ENCODE data around the gene CUL5.

DNA sequence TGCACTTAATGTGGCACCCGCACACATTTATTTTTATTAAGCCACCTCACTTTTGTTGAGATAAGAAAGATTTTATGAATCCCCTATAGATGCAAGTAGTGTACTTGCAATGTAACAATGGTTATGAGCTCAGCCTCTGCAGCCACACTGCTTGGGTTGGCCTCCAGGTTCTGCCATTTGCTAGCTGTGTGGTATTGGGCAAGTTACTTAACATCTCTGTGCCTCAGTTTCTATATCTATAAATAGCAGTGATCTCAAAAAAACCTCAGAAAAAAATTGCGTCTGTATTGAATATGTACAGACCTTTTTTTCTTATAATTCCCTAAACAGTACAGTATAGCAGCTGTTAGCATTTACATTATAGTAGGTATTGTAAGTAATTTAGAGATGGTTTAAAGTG, 10.0 kb downstream of the CUL5 start:
- TF ChIP-seq, protein P1, sequence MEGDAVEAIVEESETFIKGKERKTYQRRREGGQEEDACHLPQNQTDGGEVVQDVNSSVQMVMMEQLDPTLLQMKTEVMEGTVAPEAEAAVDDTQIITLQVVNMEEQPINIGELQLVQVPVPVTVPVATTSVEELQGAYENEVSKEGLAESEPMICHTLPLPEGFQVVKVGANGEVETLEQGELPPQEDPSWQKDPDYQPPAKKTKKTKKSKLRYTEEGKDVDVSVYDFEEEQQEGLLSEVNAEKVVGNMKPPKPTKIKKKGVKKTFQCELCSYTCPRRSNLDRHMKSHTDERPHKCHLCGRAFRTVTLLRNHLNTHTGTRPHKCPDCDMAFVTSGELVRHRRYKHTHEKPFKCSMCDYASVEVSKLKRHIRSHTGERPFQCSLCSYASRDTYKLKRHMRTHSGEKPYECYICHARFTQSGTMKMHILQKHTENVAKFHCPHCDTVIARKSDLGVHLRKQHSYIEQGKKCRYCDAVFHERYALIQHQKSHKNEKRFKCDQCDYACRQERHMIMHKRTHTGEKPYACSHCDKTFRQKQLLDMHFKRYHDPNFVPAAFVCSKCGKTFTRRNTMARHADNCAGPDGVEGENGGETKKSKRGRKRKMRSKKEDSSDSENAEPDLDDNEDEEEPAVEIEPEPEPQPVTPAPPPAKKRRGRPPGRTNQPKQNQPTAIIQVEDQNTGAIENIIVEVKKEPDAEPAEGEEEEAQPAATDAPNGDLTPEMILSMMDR (IDR thresholded peaks at IDR 0.05) = no peak
- TF ChIP-seq POLR2A (IDR thresholded peaks at IDR 0.05) = no peak

Measured in ovary (tissue), 3 donors.